ENCODE results near the gene BSN.

BSN gene

DNA sequence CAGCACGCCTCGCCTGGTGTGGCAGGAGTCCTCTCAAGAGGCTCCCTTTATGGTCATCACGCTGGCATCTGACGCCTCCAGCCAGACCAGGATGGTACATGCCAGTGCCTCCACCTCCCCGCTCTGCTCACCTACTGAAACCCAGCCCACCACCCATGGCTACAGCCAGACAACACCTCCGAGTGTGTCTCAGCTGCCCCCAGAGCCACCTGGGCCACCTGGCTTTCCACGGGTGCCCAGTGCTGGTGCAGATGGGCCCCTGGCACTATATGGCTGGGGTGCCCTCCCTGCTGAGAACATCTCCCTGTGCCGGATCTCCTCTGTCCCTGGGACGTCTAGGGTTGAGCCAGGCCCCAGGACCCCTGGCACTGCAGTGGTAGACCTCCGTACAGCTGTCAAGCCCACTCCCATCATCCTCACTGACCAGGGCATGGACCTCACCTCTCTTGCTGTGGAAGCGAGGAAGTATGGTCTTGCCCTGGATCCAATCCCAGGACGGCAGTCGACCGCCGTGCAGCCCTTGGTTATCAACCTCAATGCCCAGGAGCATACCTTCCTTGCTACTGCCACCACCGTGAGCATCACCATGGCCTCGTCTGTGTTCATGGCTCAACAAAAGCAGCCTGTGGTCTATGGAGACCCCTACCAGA is 100.0 kb downstream of the BSN start:
- DNase-seq (ENCODE audit: low read depth in 2 of 2), result no peak

DNA sequence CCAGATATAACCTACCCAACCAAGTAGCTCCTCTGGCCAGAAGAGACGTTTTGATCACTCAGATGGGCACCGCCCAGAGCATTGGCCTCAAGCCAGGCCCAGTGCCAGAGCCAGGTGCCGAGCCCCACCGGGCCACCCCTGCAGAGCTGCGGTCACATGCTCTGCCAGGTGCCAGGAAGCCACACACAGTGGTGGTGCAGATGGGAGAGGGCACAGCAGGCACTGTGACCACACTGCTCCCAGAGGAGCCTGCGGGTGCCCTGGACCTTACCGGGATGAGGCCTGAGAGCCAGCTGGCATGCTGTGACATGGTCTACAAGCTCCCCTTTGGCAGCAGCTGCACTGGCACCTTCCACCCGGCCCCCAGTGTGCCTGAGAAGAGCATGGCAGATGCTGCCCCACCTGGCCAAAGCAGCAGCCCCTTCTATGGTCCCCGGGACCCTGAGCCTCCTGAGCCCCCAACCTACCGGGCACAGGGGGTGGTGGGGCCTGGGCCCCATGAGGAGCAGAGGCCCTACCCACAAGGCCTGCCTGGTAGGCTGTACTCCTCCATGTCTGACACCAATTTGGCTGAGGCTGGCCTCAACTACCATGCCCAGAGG is 100.8 kb downstream of the BSN start:
- DNase-seq (ENCODE audit: low read depth in 2 of 2), result no peak

DNA sequence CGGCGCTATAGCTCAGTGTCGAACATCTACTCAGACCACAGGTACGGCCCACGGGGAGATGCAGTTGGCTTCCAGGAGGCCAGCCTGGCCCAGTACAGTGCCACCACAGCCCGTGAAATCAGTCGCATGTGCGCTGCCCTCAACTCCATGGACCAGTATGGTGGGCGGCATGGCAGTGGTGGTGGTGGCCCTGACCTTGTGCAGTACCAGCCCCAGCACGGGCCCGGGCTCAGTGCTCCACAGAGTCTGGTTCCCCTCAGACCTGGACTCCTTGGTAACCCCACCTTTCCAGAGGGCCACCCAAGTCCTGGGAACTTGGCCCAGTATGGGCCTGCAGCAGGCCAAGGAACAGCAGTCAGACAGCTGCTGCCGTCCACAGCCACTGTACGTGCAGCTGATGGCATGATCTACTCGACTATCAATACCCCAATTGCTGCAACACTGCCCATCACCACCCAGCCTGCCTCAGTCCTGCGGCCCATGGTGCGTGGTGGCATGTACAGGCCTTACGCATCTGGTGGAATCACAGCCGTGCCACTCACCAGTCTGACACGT is 101.5 kb downstream of the BSN start:
- DNase-seq (ENCODE audit: low read depth in 2 of 2), result no peak

DNA sequence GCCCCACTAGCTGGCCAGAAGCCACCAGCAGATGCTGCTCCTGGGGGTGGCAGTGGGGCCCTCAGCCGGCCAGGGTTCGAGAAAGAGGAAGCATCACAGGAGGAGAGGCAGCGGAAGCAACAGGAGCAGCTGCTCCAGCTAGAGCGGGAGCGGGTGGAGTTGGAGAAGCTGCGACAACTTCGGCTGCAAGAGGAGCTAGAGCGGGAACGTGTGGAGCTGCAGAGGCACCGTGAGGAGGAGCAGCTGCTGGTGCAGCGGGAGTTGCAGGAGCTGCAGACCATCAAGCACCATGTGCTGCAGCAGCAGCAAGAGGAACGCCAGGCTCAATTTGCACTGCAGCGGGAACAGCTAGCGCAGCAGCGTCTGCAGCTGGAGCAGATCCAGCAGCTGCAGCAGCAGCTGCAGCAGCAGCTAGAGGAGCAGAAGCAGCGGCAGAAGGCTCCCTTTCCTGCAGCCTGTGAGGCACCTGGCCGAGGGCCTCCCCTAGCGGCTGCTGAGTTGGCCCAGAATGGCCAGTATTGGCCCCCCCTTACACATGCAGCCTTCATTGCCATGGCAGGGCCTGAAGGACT is 102.3 kb downstream of the BSN start:
- DNase-seq (ENCODE audit: low read depth in 2 of 2), result no peak

DNA sequence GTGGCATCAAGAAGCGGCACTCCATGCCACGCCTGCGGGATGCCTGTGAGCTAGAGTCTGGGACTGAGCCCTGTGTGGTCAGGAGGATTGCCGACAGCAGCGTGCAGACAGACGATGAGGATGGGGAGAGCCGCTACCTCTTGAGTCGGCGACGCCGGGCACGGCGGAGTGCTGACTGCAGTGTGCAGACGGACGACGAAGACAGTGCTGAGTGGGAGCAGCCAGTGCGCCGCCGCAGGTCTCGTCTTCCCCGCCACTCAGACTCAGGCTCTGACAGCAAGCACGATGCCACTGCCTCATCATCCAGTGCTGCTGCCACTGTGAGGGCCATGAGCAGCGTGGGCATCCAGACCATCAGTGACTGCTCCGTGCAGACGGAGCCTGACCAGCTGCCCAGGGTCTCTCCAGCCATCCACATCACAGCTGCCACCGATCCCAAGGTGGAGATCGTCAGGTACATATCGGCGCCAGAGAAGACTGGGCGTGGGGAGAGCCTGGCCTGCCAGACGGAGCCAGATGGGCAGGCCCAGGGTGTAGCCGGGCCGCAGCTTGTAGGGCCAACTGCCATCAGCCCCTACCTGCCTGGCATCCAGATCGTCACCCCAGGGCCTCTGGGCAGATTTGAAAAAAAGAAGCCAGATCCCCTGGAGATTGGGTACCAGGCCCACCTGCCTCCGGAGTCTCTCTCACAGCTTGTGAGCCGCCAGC is 103.1 kb downstream of the BSN start:
- DNase-seq (ENCODE audit: low read depth in 2 of 2), result no peak

DNA sequence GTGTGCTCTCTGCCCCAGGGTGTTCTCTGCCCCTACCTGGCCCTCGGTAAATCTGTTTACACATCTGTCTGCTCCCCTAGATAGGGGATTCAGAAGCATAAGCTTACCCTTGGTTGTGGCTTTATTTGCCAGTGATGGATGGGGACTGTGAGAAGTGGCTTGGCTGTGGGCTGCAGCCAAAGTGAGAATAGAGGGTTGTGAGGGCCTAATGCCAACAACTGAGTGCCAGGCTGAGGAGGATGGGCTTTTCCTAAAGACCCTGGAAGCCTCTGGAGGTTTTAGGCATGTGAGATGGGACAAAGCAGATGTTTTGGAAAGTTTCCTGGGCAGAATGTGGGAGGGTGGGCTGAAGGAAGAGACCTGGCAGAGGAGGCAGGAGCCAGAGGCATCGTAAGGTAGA is 104.4 kb downstream of the BSN start:
- DNase-seq (ENCODE audit: low read depth in 2 of 2), result no peak

DNA sequence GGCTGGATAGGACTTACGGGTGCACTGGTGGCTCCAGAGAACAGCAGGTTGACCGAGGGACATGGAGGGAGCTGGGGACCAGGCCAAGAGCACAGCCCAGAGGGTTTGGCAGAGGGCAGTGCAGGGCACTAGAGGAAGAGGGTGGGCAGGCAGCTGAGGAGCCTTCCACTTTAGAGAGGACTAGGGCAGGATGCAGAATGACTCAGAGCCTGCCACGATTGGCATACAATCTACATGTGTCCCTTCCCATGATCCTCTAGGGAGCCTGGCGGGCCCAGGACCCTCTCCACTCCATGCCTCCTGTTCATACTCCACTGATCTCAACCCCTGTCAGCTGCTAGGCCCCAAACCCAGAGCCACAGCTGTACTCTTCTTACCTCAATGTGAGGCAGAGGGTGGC is 105.5 kb downstream of the BSN start:
- no peak for DNase-seq (ENCODE audit: low read depth in 2 of 2)

DNA sequence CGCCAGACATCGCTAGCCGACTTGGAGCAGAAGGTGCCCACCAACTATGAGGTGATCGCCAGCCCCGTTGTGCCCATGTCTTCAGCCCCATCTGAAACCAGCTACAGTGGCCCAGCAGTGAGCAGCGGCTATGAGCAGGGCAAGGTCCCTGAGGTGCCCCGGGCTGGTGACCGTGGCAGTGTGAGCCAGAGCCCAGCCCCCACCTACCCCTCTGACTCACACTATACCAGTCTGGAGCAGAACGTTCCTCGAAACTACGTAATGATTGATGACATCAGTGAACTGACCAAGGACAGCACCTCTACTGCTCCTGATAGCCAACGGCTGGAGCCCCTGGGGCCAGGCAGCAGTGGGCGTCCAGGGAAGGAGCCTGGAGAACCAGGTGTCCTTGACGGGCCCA is 107.0 kb downstream of the BSN start:
- DNase-seq (ENCODE audit: low read depth in 2 of 2), result no peak

DNA sequence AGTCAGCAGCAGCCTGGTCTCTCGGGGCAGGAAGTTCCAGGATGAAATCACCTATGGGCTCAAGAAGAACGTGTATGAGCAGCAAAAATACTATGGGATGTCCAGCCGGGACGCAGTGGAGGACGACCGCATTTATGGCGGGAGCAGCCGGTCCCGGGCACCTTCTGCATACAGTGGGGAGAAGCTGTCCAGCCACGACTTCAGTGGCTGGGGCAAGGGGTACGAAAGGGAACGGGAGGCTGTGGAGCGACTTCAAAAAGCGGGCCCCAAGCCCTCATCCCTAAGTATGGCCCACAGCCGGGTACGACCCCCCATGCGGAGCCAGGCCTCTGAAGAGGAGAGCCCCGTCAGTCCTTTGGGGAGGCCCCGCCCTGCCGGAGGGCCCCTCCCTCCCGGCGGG is 107.7 kb downstream of the BSN start:
- no peak for DNase-seq (ENCODE audit: low read depth in 2 of 2)

DNA sequence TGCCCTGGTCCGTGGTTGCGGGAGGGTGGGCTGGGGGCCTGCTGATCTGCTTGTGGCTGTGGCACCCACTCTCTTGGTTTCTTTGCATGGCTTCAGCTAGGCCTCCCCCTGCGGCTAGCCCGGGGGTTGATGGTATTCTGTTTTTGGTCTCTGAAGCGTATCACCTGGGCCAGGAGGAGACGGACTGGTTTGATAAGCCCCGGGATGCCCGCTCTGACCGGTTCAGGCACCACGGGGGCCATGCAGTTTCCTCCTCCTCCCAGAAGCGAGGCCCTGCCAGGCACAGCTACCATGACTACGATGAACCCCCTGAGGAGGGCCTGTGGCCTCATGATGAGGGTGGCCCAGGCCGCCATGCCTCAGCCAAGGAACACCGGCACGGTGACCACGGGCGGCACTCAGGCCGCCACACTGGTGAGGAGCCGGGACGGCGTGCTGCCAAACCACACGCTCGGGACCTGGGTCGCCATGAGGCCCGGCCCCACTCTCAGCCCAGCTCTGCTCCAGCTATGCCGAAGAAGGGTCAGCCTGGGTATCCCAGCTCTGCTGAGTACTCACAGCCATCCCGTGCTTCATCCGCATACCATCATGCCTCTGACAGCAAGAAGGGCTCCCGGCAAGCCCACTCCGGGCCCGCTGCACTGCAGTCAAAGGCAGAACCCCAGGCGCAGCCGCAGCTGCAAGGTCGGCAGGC is 108.6 kb downstream of the BSN start:
- DNase-seq (ENCODE audit: low read depth in 2 of 2), result no peak

DNA sequence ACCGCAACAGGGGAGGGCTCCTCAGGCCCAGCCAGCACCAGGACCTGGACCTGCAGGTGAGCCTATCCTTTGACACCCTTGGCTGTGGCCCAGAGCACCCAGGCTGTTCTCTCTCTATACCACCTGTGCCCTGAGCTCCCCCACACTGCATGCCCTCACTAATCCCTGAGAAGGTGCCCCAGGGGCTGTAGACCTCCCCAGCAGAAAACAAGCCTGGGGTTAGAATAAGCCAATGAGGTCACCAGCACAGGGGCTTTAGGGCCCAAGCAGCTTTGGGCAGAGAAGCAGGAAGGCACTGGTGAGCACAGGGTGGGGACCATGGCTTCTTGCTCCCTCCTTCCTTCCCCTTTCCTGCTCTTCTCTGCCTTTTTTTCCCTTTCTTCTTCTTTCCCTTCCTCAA is 109.6 kb downstream of the BSN start:
- no peak for DNase-seq (ENCODE audit: low read depth in 2 of 2)

DNA sequence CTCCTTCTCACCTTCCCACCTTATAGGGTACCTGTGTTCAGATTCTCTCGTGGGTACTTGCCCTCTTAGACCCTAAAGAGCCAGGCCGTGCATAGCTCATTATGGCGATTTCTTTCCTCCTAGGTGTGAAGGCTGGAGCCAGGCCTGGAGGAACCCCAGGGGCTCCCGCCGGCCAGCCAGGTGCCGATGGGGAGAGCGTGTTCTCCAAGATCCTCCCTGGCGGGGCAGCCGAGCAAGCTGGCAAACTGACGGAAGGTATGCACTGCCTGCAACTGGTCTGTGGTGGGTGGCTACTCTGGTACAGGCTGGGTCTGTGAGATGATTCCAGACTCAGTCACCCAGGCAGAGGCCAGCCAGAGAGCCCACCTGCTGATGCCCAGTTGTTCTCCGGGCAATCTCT is 110.0 kb downstream of the BSN start:
- no peak for DNase-seq (ENCODE audit: low read depth in 2 of 2)

DNA sequence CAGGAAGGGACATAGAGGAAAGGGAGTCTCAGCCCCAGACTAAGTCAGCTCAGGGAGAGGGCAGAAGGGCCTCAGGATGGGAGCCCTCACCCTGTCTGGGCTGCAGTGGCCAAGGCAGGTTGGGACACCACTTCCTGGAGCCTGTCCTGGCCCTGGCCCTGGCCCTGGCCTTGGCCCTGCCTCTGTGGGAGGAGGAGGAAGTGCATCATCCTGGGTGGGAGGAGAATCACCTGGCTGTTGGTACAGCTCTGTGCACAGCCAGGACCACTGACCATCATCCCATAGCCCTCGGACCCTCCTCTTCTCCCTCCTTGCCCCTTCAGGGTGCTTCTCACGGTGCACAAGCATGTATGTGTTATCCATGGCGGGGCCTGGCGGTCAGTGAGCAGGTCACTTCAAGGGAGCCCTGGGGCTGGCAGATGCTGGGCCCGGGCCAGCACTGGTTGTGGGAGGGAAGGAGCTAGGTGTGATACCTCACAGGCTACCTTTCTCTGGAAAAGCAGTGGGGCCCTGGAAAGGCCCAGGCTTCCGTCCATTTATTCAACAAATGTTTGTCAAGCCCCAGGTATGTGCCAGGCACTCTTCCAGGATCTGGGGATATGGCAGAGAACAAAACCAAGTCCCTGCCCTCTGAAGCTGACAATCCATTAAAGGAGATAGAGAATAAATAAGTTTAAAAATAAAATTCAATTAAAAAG is 111.7 kb downstream of the BSN start:
- DNase-seq (ENCODE audit: low read depth in 2 of 2), result no peak

DNA sequence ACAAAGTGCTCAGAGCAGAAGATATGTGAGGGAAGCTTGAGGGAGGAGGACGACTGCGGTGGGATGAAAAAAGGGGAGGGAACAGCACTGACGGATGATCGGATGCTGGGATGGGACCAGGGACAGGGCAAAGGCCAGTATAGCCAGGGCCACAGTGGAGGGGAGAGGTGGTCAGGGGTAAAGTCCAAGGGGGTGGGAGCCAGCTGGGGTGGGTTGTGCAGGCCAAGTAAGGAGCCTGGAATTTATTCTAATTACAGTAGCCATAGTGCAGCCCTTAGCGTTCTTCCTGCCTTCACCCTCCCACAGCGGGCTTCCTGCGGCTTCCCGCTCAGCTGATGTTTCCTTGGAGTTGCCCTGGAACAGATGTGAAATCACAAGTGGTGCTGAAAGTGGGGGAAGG is 112.3 kb downstream of the BSN start:
- DNase-seq (ENCODE audit: low read depth in 2 of 2), result no peak

DNA sequence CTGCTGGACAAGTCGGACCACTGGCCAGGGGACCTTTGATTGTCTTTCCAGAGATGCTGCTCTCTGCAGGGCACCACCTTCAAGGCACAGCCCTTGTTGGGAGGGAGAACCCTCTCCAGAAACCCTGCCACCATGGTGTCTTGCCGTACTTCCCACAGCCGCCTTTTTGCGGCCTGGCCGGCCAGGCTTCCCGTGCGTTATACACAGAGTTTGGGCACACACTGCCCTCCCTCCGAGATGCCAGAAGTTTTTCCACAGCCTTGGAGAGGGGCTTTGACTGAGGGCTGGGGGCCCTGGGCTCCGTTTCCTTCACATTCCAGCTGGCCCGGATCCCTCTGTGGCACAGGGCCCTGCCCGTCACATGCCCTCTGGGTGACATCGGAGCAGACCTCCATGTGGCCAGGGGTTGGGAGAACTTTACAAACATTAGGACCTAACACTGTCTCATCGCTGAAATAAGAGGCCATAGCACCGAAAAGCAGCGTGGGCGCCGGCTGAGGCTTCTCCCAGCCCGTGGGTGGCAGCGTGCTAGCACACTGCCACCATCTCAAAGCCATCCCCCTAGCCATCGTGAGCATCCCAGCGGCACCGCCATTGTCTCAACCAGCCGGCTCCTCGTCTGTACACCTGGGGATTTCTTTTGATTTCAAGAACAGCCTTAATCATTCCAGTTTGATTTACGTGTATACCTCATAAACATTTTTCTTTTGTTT is 113.6 kb downstream of the BSN start:
- no peak for DNase-seq (ENCODE audit: low read depth in 2 of 2)

DNA sequence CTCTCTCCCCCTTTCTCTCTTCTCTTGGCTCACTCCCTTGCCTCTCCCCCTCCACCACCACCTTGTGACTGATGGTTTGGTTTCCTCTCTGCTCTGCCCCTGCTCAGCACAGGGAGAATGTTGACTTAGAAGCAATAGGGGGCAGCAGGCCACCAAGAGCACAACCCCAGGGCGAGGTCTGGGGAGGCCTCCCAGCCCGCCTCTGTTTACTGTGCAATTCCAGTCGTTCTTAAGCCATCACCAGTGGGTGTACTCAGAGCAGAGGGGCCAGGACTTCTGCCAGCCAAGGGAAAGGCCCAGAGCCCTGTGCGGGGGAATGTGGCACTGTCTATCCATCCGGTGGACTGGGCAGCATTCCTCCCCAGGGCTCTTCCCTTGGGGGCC is 114.1 kb downstream of the BSN start:
- no peak for DNase-seq (ENCODE audit: low read depth in 2 of 2)

DNA sequence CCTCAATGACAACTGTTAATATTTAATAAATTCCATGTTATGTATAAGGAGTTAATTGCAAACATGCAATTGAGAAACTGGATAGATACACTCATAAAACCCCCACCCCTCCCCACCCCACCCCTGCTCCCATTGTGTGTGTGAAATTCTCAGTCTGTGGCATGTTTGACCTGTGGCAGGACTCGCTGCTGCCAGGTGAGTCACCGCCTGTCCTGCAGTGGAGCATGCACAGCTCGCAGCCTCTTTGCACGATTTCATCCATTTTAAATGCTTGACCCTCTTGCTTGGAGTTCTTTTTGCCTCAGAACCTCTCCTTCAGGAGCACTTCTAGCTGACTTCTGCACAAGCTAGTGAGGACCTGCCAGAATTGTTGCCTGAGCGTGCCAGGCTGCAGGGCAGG is 114.6 kb downstream of the BSN start:
- DNase-seq (ENCODE audit: low read depth in 2 of 2), result no peak

DNA sequence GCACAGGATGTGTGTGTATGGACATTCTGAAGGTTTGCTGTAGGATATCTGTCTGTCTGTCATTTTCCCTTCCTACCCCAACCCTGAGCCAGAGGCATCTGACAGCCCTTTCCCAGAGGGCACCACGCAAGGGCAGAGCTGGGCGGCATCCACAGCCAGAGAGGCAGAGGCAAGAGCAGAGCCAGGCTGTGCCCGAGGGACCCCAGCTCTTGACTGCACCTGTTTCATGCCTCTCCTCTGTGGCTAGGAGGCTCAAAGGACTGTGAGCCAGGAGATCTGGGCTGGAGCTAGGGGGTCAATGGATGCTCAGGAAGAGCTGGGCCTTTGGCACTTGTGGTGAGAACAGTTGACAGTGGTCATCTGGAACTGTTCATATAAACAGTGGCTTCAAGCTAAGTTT is 115.1 kb downstream of the BSN start:
- no peak for DNase-seq (ENCODE audit: low read depth in 2 of 2)

DNA sequence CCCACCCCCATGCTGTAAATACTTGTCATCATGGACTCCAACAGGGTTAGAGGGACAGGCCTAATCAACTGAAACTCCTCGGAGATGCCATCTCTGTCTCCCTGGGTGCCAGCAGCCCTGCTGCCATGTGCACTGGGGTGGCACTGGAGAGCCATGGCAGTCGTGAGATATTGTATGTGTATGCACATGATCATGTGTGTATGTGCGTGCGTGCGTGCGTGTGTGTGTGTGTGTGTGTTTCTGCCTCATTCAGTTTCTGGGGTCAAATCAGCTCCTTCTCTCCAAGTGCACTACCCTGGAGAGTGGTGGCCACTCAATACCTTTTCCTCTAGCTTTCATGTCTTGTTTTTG is 116.6 kb downstream of the BSN start:
- DNase-seq (ENCODE audit: low read depth in 2 of 2), result no peak

DNA sequence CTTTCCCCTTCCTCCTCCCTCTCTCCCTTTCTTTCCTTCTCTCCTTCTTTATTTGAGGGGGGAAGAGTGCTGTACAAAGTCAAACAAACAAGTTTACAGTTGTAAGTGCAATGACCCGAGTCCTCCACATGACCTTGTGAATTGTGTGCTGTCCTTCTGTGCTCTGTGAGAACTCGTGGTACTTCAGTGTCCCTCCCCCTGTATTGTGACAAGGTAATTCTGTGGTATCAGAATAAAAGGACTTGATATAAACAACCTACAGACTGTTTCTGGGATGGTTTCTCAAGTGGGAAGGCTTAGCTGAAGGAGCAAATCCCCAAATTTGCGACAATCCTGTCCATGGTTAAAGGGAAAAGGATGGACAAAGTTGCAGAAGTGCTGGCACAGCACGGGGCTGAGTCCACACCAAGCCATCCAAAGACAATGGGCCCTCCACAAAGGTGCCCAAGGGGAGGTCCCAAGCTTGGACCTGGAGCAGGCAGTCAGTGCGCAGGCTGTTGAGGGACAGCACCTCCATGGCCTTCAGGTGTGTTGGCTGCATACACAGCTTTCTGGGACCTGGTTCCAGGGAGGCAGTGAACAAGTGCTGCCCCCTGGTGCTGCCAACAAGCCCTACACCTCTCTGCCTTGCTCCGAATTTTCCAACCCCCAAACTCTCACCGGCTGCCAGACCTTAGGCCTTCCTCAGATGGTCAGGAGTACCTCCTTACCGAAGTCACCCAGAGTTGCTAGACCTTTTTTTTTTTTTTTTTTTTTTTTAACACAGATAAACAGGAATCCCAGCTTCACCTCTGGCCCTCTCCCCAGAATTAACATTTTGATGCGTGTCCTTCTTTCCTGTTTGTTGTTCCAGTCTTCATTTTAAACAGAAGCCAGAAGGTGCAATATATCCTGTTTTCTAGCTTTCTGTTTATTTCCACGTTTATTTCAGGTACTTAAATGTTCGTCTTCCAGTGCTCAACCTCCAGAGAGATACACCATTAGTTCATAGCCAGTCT is 117.3 kb downstream of the BSN start:
- DNase-seq (ENCODE audit: low read depth in 2 of 2), result peak; percentile 44 to 68

Data from stimulated activated CD4-positive, alpha-beta T cell treated with anti-CD3 and anti-CD28 coated beads, Interleukin-15, amount 100 ng/mL, for 48 hours (primary cell).